ENCODE data around the gene DIP2B. TPM values are rescaled to one million over a fixed set of nuclear protein-coding genes. Genes with fewer than 3 reads are reported as not detected.

Gene DIP2B
- polyA plus RNA-seq, 1 of the 3 experiments (the other 2 are of a cell fraction) = 6.6 TPM

DNA sequence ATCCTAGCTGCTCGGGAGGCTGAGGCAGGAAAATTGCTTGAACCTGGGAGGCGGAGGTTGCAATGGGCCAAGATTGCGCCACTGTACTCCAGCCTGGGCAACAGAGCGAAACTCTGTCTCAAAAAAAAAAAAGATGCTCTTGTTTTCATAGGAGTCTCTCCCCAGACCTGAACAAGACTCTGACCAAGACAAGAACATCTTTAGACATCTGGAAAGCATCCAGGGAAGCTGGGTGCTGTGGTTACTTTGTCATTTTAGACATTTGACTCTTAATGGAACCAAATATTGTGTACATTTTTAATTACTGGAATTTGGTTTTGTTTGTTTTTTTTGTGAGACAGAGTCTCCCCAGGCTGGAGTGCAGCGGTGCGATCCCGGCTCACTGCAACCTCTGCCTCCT is 238.0 kb downstream of the DIP2B start:
- Histone ChIP-seq H3K9ac (no peak overlapping the region), H4K20me1 (ENCODE audit: insufficient read depth) (no peaks in the 10 kb centered on the region), H3K27me3 (ENCODE audit: insufficient read depth) (no peaks in the 10 kb centered on the region), H3K9me3 (no peaks in the 10 kb centered on the region), H3K36me3 (replicated peaks in 1 of 2; ENCODE audit: control insufficient read depth in 1 of 2, insufficient read depth in 2 of 2, low read length in 1 of 2) (peaks cover 48 to 56% of the 10 kb centered on the region in 2 experiments), H3K4me3 (ENCODE audit: low read depth in 2 of 2, low read length in 1 of 2) (no peak overlapping the region), H3K4me1 (ENCODE audit: control insufficient read depth in 1 of 2, insufficient read depth in 2 of 2, low read depth in 1 of 2, low read length in 1 of 2) (no peaks in the 10 kb centered on the region), H2AFZ (ENCODE audit: low read depth) (no peak overlapping the region), H3K79me2 (ENCODE audit: insufficient read depth) (no peaks in the 10 kb centered on the region), H3F3A (replicated peaks; ENCODE audit: insufficient read depth) (peaks cover 4% of the 10 kb centered on the region), H3K4me2 (no peak overlapping the region), H3K27ac (ENCODE audit: low read depth in 2 of 2, low read length in 1 of 2) (no peak overlapping the region), H3K9me2 (no peaks in the 10 kb centered on the region)
- 96% methylated on average over 7 of the region's 7 CpGs for WGBS (ENCODE audit: low lambda C conversion rate)
- TF ChIP-seq FOXJ3 (CRISPR knock-in tag; IDR thresholded peaks at IDR 0.05) = no peak
- no peak for TF ChIP-seq YY1 (IDR thresholded peaks at IDR 0.05; ENCODE audit: low read depth)
- no peak for TF ChIP-seq MAX (IDR thresholded peaks at IDR 0.05; ENCODE audit: low read depth)
- no peak for TF ChIP-seq FOSL2 (IDR thresholded peaks at IDR 0.05; ENCODE audit: borderline replicate concordance, low read depth)
- no peak for TF ChIP-seq MEF2A (IDR thresholded peaks at IDR 0.05; ENCODE audit: borderline replicate concordance, low read depth)
- no peak for TF ChIP-seq EZH2phosphoT487 (IDR thresholded peaks at IDR 0.05; ENCODE audit: borderline replicate concordance, low read depth)
- no peak for TF ChIP-seq REST (IDR thresholded peaks at IDR 0.05; ENCODE audit: low read depth, low read length)
- no peak for DNase-seq
- ChIA-PET POLR2A (no interaction called here), CTCF (no interaction called here)

DNA sequence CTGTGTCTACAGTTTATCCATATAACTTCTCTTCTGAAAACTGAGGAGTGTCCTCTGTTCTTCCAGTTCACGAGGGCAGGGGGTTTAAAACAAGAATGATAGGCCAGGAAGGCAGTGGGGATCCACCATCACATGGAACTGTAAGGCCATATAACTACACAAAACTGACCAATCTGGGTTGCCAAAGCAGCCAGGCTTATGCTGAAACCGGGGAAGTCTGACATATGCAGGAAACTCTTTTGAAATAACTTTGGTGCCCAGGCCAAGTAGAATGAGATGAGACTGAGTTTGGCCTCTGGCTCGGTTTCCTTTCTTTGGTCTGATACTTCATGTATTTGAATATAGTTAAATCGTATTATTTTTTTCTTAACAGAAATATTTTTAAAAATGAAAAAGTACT is 241.1 kb downstream of the DIP2B start:
- H3K4me3 ChIP-seq (ENCODE audit: low read depth in 2 of 2, low read length in 1 of 2) = no peak overlapping the region
- TF ChIP-seq SMC3 (IDR thresholded peaks at IDR 0.05; ENCODE audit: low read depth, low read length) (no peak), NRF1 (IDR thresholded peaks at IDR 0.05; ENCODE audit: low read depth, low read length) (no peak), USF1 (IDR thresholded peaks at IDR 0.05; ENCODE audit: borderline replicate concordance, low read depth) (no peak), YY1 (IDR thresholded peaks at IDR 0.05; ENCODE audit: low read depth) (no peak), GATA2 (CRISPR knock-in tag; IDR thresholded peaks at IDR 0.05) (no peak), EP300 (IDR thresholded peaks at IDR 0.05; ENCODE audit: borderline replicate concordance in 1 of 2, low read depth in 1 of 2, low read length in 1 of 2) (no peak), MEF2A (IDR thresholded peaks at IDR 0.05; ENCODE audit: borderline replicate concordance, low read depth) (no peak), TCF12 (IDR thresholded peaks at IDR 0.05) (no peak)
- TF ChIP-seq, protein P1, sequence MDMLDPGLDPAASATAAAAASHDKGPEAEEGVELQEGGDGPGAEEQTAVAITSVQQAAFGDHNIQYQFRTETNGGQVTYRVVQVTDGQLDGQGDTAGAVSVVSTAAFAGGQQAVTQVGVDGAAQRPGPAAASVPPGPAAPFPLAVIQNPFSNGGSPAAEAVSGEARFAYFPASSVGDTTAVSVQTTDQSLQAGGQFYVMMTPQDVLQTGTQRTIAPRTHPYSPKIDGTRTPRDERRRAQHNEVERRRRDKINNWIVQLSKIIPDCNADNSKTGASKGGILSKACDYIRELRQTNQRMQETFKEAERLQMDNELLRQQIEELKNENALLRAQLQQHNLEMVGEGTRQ (IDR thresholded peaks at IDR 0.05; ENCODE audit: borderline replicate concordance, low read depth, low read length) = no peak
- TF ChIP-seq, protein P2, sequence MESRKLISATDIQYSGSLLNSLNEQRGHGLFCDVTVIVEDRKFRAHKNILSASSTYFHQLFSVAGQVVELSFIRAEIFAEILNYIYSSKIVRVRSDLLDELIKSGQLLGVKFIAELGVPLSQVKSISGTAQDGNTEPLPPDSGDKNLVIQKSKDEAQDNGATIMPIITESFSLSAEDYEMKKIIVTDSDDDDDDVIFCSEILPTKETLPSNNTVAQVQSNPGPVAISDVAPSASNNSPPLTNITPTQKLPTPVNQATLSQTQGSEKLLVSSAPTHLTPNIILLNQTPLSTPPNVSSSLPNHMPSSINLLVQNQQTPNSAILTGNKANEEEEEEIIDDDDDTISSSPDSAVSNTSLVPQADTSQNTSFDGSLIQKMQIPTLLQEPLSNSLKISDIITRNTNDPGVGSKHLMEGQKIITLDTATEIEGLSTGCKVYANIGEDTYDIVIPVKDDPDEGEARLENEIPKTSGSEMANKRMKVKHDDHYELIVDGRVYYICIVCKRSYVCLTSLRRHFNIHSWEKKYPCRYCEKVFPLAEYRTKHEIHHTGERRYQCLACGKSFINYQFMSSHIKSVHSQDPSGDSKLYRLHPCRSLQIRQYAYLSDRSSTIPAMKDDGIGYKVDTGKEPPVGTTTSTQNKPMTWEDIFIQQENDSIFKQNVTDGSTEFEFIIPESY (IDR thresholded peaks at IDR 0.05; ENCODE audit: borderline replicate concordance, low read depth) = no peak
- CTCF ChIA-PET = interaction anchor here (1.3 kb wide), 1 partner anchor 11 kb away, joined by 4 read pairs; no protein-coding TSS in a partner anchor
- no peaks in the 10 kb centered on the region for H3K27me3 ChIP-seq (ENCODE audit: insufficient read depth)
- H3K4me2 ChIP-seq = no peak overlapping the region
- POLR2A ChIA-PET = no interaction called here
- no peaks in the 10 kb centered on the region for H3K9me2 ChIP-seq
- no peak for DNase-seq
- peaks cover 4% of the 10 kb centered on the region for H3F3A ChIP-seq (replicated peaks; ENCODE audit: insufficient read depth)
- no peak overlapping the region for H3K9ac ChIP-seq
- no peaks in the 10 kb centered on the region for H3K9me3 ChIP-seq
- no peaks in the 10 kb centered on the region for H3K79me2 ChIP-seq (ENCODE audit: insufficient read depth)
- H4K20me1 ChIP-seq (ENCODE audit: insufficient read depth) = no peaks in the 10 kb centered on the region
- peaks cover 40 to 43% of the 10 kb centered on the region in 2 experiments for H3K36me3 ChIP-seq (replicated peaks in 1 of 2; ENCODE audit: control insufficient read depth in 1 of 2, insufficient read depth in 2 of 2, low read length in 1 of 2)
- no peaks in the 10 kb centered on the region for H3K4me1 ChIP-seq (ENCODE audit: control insufficient read depth in 1 of 2, insufficient read depth in 2 of 2, low read depth in 1 of 2, low read length in 1 of 2)
- no peak overlapping the region for H2AFZ ChIP-seq (ENCODE audit: low read depth)
- H3K27ac ChIP-seq (ENCODE audit: low read depth in 2 of 2, low read length in 1 of 2) = no peak overlapping the region
- WGBS (ENCODE audit: low lambda C conversion rate) = 97% methylated on average over 4 of the region's 4 CpGs
